Hepatocyte (in vitro differentiated cells): Measurements from ENCODE around the gene PSMC2. TPM values are rescaled to one million over a fixed set of nuclear protein-coding genes. Genes with fewer than 3 reads are reported as not detected.

ENCODE experiments used
- DNase-seq: peaks from one replicate; pipeline ENCODE4 v3.0.0-alpha.2; 2016; ENCODE audit warnings: low spot score
- H2AFZ ChIP-seq: fragments of 200-600 bp; sonication (generic); 2 replicates; pipeline ENCODE4 v1.6.0; 2016; ENCODE audit warnings: antibody characterized with exemption, mild to moderate bottlenecking
- H3K27ac ChIP-seq: fragments of 200-600 bp; sonication (generic); 2 replicates; pipeline ENCODE4 v1.5.1; 2016; ENCODE audit warnings: mild to moderate bottlenecking
- H3K27me3 ChIP-seq: fragments of 200-600 bp; sonication (generic); 2 replicates; pipeline ENCODE4 v1.6.1; 2016
- H3K36me3 ChIP-seq: fragments of 200-600 bp; sonication (generic); replicated peaks from 2 replicates; pipeline ENCODE4 v1.5.1; 2016; ENCODE audit warnings: low read depth; ENCODE audit not compliant: insufficient read depth
- H3K4me1 ChIP-seq: fragments of 200-600 bp; sonication (generic); 2 replicates; pipeline ENCODE4 v1.5.1; 2016; ENCODE audit warnings: mild to moderate bottlenecking, moderate library complexity; ENCODE audit not compliant: insufficient read depth
- H3K4me2 ChIP-seq: fragments of 200-600 bp; sonication (generic); 2 replicates; pipeline ENCODE4 v1.6.0; 2016
- H3K4me3 ChIP-seq: fragments of 200-600 bp; sonication (generic); 2 replicates; pipeline ENCODE4 v1.5.1; 2016; ENCODE audit warnings: mild to moderate bottlenecking
- H3K79me2 ChIP-seq: fragments of 200-600 bp; sonication (generic); 2 replicates; pipeline ENCODE4 v1.6.0; 2017; ENCODE audit warnings: mild to moderate bottlenecking
- H3K9me2 ChIP-seq: fragments of 200-600 bp; sonication (generic); replicated peaks from 2 replicates; pipeline ENCODE4 v1.6.0; 2017; ENCODE audit warnings: mild to moderate bottlenecking; ENCODE audit not compliant: insufficient read depth
- H3K9me3 ChIP-seq: fragments of 200-600 bp; sonication (generic); 2 replicates; pipeline ENCODE4 v1.5.1; 2016; ENCODE audit warnings: low read depth, mild to moderate bottlenecking
- H4K20me1 ChIP-seq: fragments of 200-600 bp; sonication (generic); 2 replicates; pipeline ENCODE4 v1.6.0; 2016; ENCODE audit warnings: mild to moderate bottlenecking; ENCODE audit not compliant: insufficient read depth, poor library complexity, severe bottlenecking
- CTCF ChIP-seq: fragments of 200-600 bp; sonication (generic); IDR thresholded peaks from 2 replicates; pipeline ENCODE4 v1.5.1; 2016; ENCODE audit warnings: antibody characterized with exemption, mild to moderate bottlenecking; ENCODE audit not compliant: poor library complexity
- EZH2 ChIP-seq: fragments of 200-600 bp; sonication (generic); IDR thresholded peaks from 2 replicates; pipeline ENCODE4 v1.6.1; 2016; ENCODE audit warnings: antibody characterized with exemption, mild to moderate bottlenecking, borderline replicate concordance
- EZH2phosphoT487 ChIP-seq: fragments of 200-600 bp; sonication (generic); IDR thresholded peaks from one replicate; pipeline ENCODE4 v1.6.1; 2018; ENCODE audit warnings: antibody characterized with exemption, mild to moderate bottlenecking, low read depth, moderate library complexity; ENCODE audit not compliant: unreplicated experiment, severe bottlenecking
- WGBS: methylation state at CpG from one replicate; pipeline ENCODE4 v1.1.6; 2016; ENCODE audit warnings: low lambda C conversion rate; ENCODE audit errors: missing lambda C conversion rate; 5-methylcytosine and 5-hydroxymethylcytosine counted together
- polyA plus RNA-seq: library from polyadenylated mRNA; unstranded; fragments of >200 nt; fragmentation: Nextera tagmentation; extraction: Ambion mirVana; gene quantifications from 2 replicates; pipeline ENCODE4 v1.2.1, GENCODE V29; 2016
- total RNA-seq: library from RNA; depleted of rRNA; stranded (reverse); fragments of >200 nt; gene quantifications from 2 replicates; pipeline ENCODE4 v1.2.3, GENCODE V29; 2014

PSMC2 gene
- total and polyA plus RNA-seq, 2 experiments from 2014 or later: 138 to 158 TPM

GRCh38 chr7:103381280-103382031, 34.0 kb downstream of the PSMC2 start:
- TF ChIP-seq EZH2: no peak
- TF ChIP-seq EZH2phosphoT487: no peak
- TF ChIP-seq CTCF: no peak
- Histone ChIP-seq H3K9me2 (no peaks in the 10 kb centered on the region), H3K79me2 (no peaks in the 10 kb centered on the region), H3K27me3 (no peaks in the 10 kb centered on the region), H4K20me1 (no peaks in the 10 kb centered on the region), H2AFZ (no peak overlapping the region), H3K9me3 (no peaks in the 10 kb centered on the region), H3K4me2 (no peak overlapping the region), H3K4me3 (no peak overlapping the region), H3K4me1 (no peaks in the 10 kb centered on the region), H3K27ac (no peak overlapping the region), H3K36me3 (no peaks in the 10 kb centered on the region)
- 97% methylated on average over 4 of the region's 4 CpGs for WGBS
- DNase-seq: no peak

DNA sequence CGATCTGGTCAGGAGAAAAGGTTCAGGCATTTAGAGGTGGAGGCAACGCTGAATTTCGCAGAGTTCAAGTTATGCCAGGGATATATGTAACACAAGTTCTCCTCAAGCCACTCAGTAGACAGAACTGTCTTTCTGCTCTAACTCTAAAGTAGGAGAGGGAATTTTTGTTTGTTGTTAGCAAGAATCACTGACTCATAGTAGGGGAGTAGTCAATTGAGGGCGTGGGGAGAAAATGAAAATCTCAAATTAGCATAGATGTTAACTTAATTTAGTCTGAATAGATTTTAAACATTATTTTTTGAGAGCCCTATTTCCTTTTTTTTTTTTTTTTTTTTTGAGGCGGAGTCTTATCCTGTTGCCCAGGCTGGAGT, 34.6 kb downstream of the PSMC2 start:
- H3K27me3 ChIP-seq: no peaks in the 10 kb centered on the region
- H4K20me1 ChIP-seq: no peaks in the 10 kb centered on the region
- H2AFZ ChIP-seq: no peak overlapping the region
- H3K4me3 ChIP-seq: no peak overlapping the region
- no peaks in the 10 kb centered on the region for H3K36me3 ChIP-seq
- H3K4me1 ChIP-seq: no peaks in the 10 kb centered on the region
- DNase-seq: no peak
- no peaks in the 10 kb centered on the region for H3K9me2 ChIP-seq
- WGBS: 92% methylated on average over 5 of the region's 5 CpGs
- TF ChIP-seq CTCF (no peak), EZH2 (no peak), EZH2phosphoT487 (no peak)
- no peaks in the 10 kb centered on the region for H3K79me2 ChIP-seq
- no peak overlapping the region for H3K27ac ChIP-seq
- H3K4me2 ChIP-seq: no peak overlapping the region
- H3K9me3 ChIP-seq: no peaks in the 10 kb centered on the region

GRCh38 chr7:103387242-103387641, 39.8 kb downstream of the PSMC2 start:
- TF ChIP-seq EZH2phosphoT487 (no peak), CTCF (no peak), EZH2 (no peak)
- no peaks in the 10 kb centered on the region for H3K4me1 ChIP-seq

More at GRCh38 chr7:103387242-103387641, 39.8 kb downstream of the PSMC2 start:
- Histone ChIP-seq H3K9me2 (no peaks in the 10 kb centered on the region), H3K27ac (no peak overlapping the region), H3K79me2 (no peaks in the 10 kb centered on the region), H4K20me1 (no peaks in the 10 kb centered on the region), H3K4me2 (no peak overlapping the region), H3K36me3 (no peaks in the 10 kb centered on the region), H3K4me3 (no peak overlapping the region), H3K9me3 (no peaks in the 10 kb centered on the region), H2AFZ (no peak overlapping the region), H3K27me3 (no peaks in the 10 kb centered on the region)
- no peak for DNase-seq
- 90% methylated on average over 1 of the region's 1 CpG for WGBS
